Measurements from ENCODE around the gene CTBP1. TPM values are rescaled to one million over a fixed set of nuclear protein-coding genes. Genes with fewer than 3 reads are reported as not detected.

Gene CTBP1
- total and polyA plus RNA-seq, 2 of the 8 experiments (the other 6 are each of a cell fraction or from before 2014, with no cell fraction given), result 128 to 185 TPM

DNA sequence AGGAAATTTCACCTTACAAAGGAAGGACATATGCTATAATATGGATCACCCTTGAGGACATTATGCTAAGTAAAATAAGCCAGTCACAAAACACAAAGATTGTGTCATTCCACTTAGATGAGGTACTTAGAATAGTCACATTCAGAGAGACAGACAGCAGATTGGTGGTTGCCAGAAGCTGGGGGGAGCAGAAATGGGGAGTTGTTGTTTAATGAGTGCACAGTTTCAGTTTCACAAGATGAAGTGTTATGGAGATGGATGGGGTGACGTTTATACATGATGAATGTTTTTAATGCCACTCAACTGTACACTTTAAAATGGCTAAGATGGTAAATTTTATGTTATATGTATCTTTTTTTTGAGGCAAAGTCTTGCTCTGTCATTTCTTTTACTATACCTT, 61.7 kb downstream of the CTBP1 start:
- Histone ChIP-seq H3K4me3 (ENCODE audit: extremely low read depth in 1 of 4, insufficient read depth in 2 of 4, low read depth in 3 of 4, low read length in 4 of 4) (no peak overlapping the region), H3K56ac (replicated peaks; ENCODE audit: insufficient read length, low read depth, low read length) (no peak overlapping the region), H4K8ac (ENCODE audit: extremely low read depth, insufficient read depth, low read length) (no peak overlapping the region), H3K4ac (replicated peaks; ENCODE audit: insufficient read length, low read depth, low read length) (no peak overlapping the region), H2AK5ac (ENCODE audit: low read depth, low read length) (no peak overlapping the region), H3K79me1 (ENCODE audit: low read depth, low read length) (no peaks in the 10 kb centered on the region), H2BK5ac (ENCODE audit: low read depth, low read length) (no peak overlapping the region), H3K23ac (ENCODE audit: insufficient read length) (no peak overlapping the region), H3K79me2 (ENCODE audit: control insufficient read depth in 1 of 2, insufficient read depth in 2 of 2, low read length in 2 of 2) (no peaks in the 10 kb centered on the region), H2BK20ac (ENCODE audit: low read length) (no peak overlapping the region), H3K4me1 (replicated peaks in 1 of 4; ENCODE audit: control insufficient read depth in 3 of 4, insufficient read depth in 4 of 4, low read length in 3 of 4) (no peaks in the 10 kb centered on the region), H3K9ac (replicated peaks in 1 of 4; ENCODE audit: extremely low read depth in 1 of 4, low read depth in 3 of 4, low read length in 3 of 4) (no peak overlapping the region), H2BK12ac (ENCODE audit: low read depth, low read length) (no peak overlapping the region), H4K5ac (ENCODE audit: insufficient read length, low read depth, low read length) (no peak overlapping the region), H4K91ac (replicated peaks; ENCODE audit: insufficient read length, low read length) (no peak overlapping the region), H4K20me1 (replicated peaks in 1 of 2; ENCODE audit: control insufficient read depth in 1 of 2, insufficient read depth in 2 of 2, low read length in 2 of 2) (no peaks in the 10 kb centered on the region), H2AFZ (ENCODE audit: low read length) (no peak overlapping the region), H3K14ac (ENCODE audit: insufficient read length) (no peak overlapping the region), H3K27me3 (replicated peaks in 1 of 4; ENCODE audit: control insufficient read depth in 3 of 4, extremely low read depth in 1 of 4, insufficient read depth in 3 of 4, low read length in 3 of 4) (no peaks in the 10 kb centered on the region), H3K36me3 (ENCODE audit: control insufficient read depth in 2 of 4, insufficient read depth in 4 of 4, low read length in 3 of 4) (no peaks in the 10 kb centered on the region), H3K23me2 (ENCODE audit: low read depth, low read length) (no peaks in the 10 kb centered on the region), H2BK15ac (ENCODE audit: low read length) (no peak overlapping the region), H3K4me2 (ENCODE audit: insufficient read depth in 1 of 2, low read depth in 2 of 2, low read length in 2 of 2) (no peak overlapping the region), H3K18ac (ENCODE audit: extremely low read depth, low read length) (no peak overlapping the region), H3K27ac (ENCODE audit: low read depth, low read length) (no peak overlapping the region), H3K9me3 (ENCODE audit: insufficient read depth in 2 of 2, low read depth in 1 of 2, low read length in 1 of 2) (peaks cover 0 to 4% of the 10 kb centered on the region in 2 experiments; a peak in 2 of 4 replicates), H2BK120ac (replicated peaks; ENCODE audit: low read depth, low read length) (no peak overlapping the region)
- DNase-seq (ENCODE audit: low read depth in 1 of 2, low spot score in 2 of 2) (no peak), FAIRE-seq (no peak)
- POLR2A ChIA-PET (ENCODE audit: partially characterized antibody), result no interaction called here
- 94% methylated on average over 1 of the region's 1 CpG; no CpG with 5 or more reads in 1 of the 2 experiments for WGBS, 2 experiments (ENCODE audit: extremely low coverage in 1 of 2, insufficient coverage in 1 of 2, insufficient read length in 1 of 2, insufficient replicate concordance in 2 of 2, low coverage in 1 of 2, low lambda C conversion rate in 2 of 2, missing lambda C conversion rate in 1 of 2)
- TF ChIP-seq PHF8 (conservative IDR thresholded peaks at IDR 0.05; ENCODE audit: low read depth, low read length) (no peak), CBX8 (IDR thresholded peaks at IDR 0.05; ENCODE audit: borderline replicate concordance, low read depth, low read length) (no peak)
- CTCF ChIA-PET (ENCODE audit: partially characterized antibody), result no interaction called here
